Prostate gland (tissue), 2 donors: ENCODE results near the gene EIF2B1.

Experiments used
- POLR2A ChIP-seq: fragments of 450-650 bp; IDR thresholded peaks from one replicate; pipeline ENCODE4 v1.6.1; 2016; ENCODE audit warnings: antibody characterized with exemption, mild to moderate bottlenecking
- POLR2AphosphoS5 ChIP-seq: sonication (generic); formaldehyde crosslinking; IDR thresholded peaks from one replicate; pipeline ENCODE4 v1.6.1; 2017; ENCODE audit warnings: antibody characterized with exemption
- TF ChIP-seq, protein P1 (sequence below), 4 experiments: fragments of 200-600 bp in 2 of 4; fragments of 450-650 bp in 2 of 4; sonication (generic) in 2 of 4; IDR thresholded peaks; 1 replicate in 3 of 4; 2 replicates in 1 of 4; pipeline ENCODE4 v1.5.1; 2016 to 2019; ENCODE audit warnings: antibody characterized with exemption in 4 of 4, mild to moderate bottlenecking in 2 of 4, moderate library complexity in 2 of 4

DNA sequence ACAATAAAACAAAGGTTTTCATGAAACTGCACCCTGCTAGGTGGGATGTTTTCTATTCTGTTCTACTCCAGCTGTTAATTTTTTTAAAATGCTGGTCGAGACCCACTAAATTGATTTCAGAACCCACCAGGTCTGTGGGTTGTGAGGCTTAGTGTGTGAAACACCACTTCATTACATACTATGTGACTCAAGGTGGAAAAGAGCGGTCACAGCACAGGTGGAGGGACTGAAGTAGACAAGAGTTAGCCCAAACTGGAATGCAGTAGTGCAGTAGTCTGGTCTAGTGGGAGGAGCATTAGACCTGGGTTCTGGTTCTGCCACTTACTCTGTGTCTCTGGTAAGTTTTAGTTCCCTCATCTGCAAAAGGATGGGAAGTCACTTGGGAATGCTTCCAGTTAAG lies 19.4 kb downstream of the EIF2B1 start:
- TF ChIP-seq, protein P1, sequence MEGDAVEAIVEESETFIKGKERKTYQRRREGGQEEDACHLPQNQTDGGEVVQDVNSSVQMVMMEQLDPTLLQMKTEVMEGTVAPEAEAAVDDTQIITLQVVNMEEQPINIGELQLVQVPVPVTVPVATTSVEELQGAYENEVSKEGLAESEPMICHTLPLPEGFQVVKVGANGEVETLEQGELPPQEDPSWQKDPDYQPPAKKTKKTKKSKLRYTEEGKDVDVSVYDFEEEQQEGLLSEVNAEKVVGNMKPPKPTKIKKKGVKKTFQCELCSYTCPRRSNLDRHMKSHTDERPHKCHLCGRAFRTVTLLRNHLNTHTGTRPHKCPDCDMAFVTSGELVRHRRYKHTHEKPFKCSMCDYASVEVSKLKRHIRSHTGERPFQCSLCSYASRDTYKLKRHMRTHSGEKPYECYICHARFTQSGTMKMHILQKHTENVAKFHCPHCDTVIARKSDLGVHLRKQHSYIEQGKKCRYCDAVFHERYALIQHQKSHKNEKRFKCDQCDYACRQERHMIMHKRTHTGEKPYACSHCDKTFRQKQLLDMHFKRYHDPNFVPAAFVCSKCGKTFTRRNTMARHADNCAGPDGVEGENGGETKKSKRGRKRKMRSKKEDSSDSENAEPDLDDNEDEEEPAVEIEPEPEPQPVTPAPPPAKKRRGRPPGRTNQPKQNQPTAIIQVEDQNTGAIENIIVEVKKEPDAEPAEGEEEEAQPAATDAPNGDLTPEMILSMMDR (IDR thresholded peaks at IDR 0.05): no peak
- TF ChIP-seq POLR2AphosphoS5 (no peak), POLR2A (no peak)
